GM21619 (cell line): Measurements from ENCODE around the gene DIAPH1.

ENCODE experiments used
- ATAC-seq: cut with Tn5 transposase; IDR thresholded peaks from one replicate; pipeline ENCODE4 v1.9.1; 2021; ENCODE audit not compliant: unreplicated experiment

DIAPH1 gene

GRCh38 chr5:141508440-141508797, 110.4 kb downstream of the DIAPH1 start:
- ATAC-seq: no peak

- ATAC-seq: peak; percentile 35
Observed at GRCh38 chr5:141507387-141508091, 111.3 kb downstream of the DIAPH1 start.

GRCh38 chr5:141506381-141507155, 112.2 kb downstream of the DIAPH1 start:
- ATAC-seq: no peak

GRCh38 chr5:141504216-141504615, 114.6 kb downstream of the DIAPH1 start:
- no peak for ATAC-seq

DNA sequence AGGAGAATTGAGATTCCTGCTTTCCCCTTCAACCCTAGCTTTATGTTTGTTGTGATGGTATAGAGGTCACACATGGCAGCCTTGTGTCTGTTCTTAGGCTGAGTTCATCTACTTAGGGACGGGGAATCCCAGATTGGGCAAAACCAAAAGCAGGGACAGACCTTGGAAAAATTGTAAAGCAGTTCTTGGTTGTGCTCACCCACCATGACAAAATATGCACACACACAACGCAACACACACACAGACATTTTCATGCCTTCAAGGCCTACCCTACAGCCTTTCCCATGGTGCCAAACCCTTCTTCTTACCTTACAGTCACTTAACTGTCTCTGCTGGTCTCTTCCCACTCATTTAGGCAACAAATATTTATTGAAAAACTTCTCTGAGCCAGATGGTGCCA, 115.1 kb downstream of the DIAPH1 start:
- no peak for ATAC-seq

DNA sequence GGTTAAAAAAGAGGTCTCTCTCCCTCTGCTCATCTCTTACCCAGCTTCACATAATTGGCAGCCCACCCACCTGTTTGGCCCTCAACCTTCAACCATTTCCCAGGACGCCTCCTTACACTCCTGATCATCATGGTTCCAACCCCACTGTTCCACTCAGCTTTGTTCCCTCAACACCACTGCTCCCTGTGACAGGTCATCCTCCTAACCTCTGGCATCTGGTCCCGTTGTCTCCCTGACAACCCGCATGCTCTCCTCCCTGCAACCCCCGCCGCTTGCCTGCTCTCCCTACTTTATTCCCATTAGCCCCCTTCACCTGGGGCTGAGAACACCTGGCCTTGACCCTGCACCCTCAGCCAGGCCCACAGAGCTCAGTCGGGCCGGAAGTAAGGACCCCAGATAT, 117.0 kb downstream of the DIAPH1 start:
- ATAC-seq: no peak

DNA sequence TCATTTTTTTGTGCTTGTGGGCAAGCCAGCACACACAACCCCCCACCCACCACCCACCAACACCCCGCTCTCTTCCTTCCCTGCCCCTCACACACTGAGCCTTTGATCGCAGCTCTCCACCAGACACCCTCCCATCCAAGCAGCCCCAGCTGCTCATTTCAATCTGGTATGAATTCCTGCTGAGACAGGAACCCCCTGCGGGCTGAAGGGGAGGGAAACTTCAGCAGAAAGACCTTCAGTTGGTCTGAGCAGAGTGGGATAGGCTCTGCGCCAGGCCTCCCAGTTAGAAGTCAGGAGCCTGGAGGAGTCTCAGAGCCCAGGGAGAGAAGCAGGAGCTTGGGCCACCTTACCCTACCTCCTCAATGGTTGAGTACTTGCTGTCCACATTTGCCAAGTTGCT, 122.8 kb downstream of the DIAPH1 start:
- ATAC-seq: no peak

GRCh38 chr5:141495453-141495811, 123.4 kb downstream of the DIAPH1 start:
- no peak for ATAC-seq

- no peak for ATAC-seq
Observed at GRCh38 chr5:141494761-141495452, 123.9 kb downstream of the DIAPH1 start.

- ATAC-seq: no peak
Observed at GRCh38 chr5:141493500-141494422, 125.0 kb downstream of the DIAPH1 start.

GRCh38 chr5:141492168-141492885, 126.5 kb downstream of the DIAPH1 start:
- ATAC-seq: peak; percentile 51

DNA sequence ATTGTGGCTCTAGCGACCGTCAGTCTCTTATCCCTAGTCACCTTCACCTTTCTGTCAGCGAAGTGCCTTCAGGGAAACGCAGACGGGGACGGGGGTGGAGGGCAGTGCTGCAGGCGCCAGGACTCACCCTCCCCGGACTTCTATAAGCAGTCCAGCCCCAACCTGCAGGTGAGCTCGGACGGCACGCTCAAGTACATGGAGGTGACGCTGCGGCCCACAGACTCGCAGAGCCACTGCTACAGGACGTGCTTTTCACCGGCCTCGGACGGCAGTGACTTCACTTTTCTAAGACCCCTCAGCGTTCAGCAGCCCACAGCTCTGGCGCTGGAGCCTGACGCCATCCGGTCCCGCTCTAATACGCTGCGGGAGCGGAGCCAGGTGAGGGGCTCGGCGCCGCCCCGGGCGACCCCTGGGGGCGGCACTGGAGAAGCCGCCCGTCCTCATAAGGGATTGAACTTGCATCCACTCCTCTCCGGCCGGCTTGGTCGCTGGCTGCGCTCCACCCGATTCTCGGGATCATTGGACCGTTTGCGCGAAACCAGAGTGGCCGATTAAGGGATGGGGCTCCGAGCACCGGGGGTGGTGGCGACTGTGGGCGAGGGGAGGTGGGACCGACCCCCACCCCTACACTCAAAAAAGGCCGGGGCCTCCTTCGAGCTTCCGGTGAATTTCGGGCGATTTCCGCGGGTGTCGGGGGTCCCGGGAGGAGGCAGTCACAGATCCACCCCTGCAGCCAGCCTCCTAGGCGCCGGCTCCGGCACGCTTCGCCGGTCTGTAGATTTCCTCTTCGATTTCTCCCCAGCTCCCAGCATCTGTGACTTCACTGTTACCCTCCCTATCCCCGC, 127.3 kb downstream of the DIAPH1 start:
- ATAC-seq: peak; percentile 33

DNA sequence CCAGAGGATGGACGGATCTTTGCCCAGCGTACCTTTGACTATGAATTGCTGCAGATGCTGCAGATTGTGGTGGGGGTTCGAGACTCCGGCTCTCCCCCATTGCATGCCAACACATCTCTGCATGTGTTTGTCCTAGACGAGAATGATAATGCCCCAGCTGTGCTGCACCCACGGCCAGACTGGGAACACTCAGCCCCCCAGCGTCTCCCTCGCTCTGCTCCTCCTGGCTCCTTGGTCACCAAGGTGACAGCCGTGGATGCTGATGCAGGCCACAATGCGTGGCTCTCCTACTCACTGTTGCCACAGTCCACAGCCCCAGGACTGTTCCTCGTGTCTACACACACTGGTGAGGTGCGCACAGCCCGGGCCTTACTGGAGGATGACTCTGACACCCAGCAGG, 128.0 kb downstream of the DIAPH1 start:
- no peak for ATAC-seq

DNA sequence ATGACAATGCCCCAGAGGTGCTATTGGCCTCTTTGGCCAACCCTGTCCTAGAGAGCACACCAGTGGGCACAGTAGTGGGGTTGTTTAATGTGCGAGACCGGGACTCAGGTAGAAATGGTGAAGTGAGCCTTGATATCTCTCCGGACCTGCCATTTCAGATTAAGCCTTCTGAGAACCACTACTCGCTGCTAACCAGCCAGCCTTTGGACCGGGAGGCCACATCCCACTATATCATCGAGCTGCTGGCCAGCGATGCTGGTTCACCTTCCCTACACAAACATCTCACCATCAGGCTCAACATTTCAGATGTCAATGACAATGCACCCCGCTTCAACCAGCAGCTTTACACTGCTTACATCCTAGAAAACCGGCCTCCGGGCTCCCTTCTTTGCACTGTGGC, 128.5 kb downstream of the DIAPH1 start:
- ATAC-seq: no peak

DNA sequence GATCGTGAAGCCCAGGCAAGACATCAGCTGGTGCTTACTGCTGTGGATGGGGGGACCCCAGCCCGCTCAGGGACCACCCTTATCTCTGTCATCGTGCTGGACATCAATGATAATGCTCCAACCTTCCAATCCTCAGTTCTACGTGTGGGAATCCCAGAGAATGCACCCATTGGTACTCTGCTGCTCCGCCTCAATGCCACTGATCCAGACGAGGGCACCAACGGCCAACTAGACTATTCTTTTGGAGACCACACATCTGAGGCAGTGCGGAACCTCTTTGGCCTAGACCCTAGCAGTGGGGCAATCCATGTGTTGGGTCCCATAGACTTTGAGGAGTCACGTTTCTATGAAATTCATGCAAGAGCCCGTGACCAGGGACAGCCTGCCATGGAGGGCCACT, 129.0 kb downstream of the DIAPH1 start:
- no peak for ATAC-seq

DNA sequence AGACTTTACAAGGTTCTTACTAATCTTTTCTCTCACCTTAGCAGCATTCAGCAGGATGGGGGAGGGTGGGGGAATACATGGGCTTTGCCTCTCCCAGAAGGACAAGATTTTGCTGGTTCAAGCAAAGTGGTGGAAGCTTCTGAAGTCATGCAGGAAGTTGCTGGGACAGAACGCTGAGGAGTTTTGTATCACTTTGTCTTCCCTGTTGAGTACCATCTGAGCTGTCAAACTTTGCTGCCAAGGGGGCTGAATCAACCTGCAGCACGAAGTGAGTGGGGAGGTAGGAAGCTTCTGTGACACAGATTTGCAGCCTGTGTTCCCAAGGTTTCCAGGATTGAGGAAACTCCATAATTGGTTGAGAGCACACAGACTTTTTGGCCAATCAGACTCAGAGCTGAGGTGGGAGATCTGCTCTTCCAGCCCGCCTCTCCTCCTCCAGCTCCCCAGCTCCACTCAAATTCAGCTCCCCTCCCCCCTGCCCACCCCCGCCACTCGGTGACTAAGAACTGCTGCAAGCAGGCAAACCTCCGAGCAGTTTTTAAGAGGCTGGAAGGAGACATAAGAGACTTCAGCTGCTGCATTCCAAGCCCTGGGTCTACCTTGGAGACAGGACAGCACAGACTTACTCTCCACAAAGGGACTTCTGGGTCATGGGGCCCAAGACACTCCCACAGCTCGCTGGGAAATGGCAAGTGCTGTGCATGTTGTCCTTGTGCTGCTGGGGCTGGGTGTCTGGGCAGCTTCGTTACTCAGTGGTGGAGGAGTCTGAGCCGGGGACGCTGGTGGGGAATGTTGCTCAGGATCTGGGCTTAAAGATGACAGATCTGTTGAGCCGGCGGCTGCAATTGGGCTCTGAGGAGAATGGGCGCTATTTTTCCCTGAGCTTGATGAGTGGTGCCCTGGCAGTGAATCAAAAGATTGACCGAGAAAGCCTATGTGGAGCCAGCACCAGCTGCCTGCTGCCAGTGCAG, 129.9 kb downstream of the DIAPH1 start, which contains the start of gene PCDHGC5:
Gene PCDHGC5 (plus strand): TSS at position 491 of the 971 bp plus-strand sequence. CDS start 160 bp downstream, at position 651.
- no peak for ATAC-seq

DNA sequence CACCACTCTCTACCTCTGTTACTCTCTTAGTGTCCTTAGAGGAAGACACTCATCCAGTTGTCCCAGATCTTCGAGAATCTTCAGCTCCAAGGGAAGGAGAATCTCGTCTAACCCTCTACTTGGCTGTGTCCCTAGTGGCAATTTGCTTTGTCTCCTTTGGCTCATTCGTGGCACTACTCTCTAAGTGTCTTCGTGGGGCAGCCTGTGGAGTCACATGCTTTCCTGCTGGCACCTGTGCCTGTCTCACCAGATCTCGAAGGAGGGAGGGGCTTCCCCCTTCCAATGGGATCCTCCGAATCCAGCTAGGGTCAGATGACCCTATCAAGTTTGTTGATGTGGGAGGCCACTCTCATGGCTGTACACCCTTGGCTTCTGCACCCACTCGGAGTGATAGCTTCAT, 131.7 kb downstream of the DIAPH1 start:
- no peak for ATAC-seq

- ATAC-seq: no peak
Observed at GRCh38 chr5:141486091-141486490, 132.7 kb downstream of the DIAPH1 start.
